ENCODE measurements around the gene SLA2.

- TF ChIP-seq, protein P1, sequence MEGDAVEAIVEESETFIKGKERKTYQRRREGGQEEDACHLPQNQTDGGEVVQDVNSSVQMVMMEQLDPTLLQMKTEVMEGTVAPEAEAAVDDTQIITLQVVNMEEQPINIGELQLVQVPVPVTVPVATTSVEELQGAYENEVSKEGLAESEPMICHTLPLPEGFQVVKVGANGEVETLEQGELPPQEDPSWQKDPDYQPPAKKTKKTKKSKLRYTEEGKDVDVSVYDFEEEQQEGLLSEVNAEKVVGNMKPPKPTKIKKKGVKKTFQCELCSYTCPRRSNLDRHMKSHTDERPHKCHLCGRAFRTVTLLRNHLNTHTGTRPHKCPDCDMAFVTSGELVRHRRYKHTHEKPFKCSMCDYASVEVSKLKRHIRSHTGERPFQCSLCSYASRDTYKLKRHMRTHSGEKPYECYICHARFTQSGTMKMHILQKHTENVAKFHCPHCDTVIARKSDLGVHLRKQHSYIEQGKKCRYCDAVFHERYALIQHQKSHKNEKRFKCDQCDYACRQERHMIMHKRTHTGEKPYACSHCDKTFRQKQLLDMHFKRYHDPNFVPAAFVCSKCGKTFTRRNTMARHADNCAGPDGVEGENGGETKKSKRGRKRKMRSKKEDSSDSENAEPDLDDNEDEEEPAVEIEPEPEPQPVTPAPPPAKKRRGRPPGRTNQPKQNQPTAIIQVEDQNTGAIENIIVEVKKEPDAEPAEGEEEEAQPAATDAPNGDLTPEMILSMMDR (conservative IDR thresholded peaks at IDR 0.05; ENCODE audit: low read depth, low read length) = no peak
- TF ChIP-seq EZH2 (IDR thresholded peaks at IDR 0.05; ENCODE audit: low read length, unreplicated experiment) = no peak
These were observed 17.9 kb downstream of the SLA2 start for GRCh38 chr20:36628076-36628475.
